ENCODE measurements around the gene LMNB1.

LMNB1 gene

DNA sequence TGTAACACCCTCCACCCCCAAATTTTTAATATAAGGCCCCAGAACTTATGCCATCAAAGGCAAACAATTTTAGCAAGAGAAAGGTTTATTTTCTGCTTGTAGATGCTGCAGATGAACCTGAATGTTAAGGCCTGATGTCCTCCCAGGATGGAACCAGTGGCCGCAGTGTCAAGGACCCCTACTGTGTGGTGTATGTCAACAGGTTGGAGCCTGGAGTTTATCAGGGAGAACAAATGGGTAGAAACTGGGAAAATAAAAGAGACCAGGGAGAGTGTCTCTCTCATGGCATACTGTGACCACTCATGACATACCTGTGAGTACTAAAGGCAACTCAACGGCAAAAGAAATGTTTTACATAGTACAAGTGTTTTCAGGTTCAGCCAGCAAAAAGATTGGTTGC lies 34.5 kb upstream of the LMNB1 start:
- TF ChIP-seq USF1 (IDR thresholded peaks at IDR 0.05) (no peak), FOXM1 (IDR thresholded peaks at IDR 0.05; ENCODE audit: borderline replicate concordance, low read depth) (no peak), CEBPB (IDR thresholded peaks at IDR 0.05) (no peak), CREB1 (IDR thresholded peaks at IDR 0.05; ENCODE audit: low read depth) (no peak), ZBTB7A (IDR thresholded peaks at IDR 0.05; ENCODE audit: low read depth) (no peak), YY1 (IDR thresholded peaks at IDR 0.05; ENCODE audit: low read depth) (no peak), TEAD4 (IDR thresholded peaks at IDR 0.05) (no peak), RAD21 (IDR thresholded peaks at IDR 0.05; ENCODE audit: low read depth) (no peak), NFIC (IDR thresholded peaks at IDR 0.05) (no peak), TCF12 (IDR thresholded peaks at IDR 0.05; ENCODE audit: low read depth) (no peak), EGR1 (IDR thresholded peaks at IDR 0.05) (no peak), TAF1 (IDR thresholded peaks at IDR 0.05; ENCODE audit: low read depth) (no peak), MAX (IDR thresholded peaks at IDR 0.05) (no peak), EP300 (IDR thresholded peaks at IDR 0.05; ENCODE audit: borderline replicate concordance) (no peak)
- TF ChIP-seq, protein P1, sequence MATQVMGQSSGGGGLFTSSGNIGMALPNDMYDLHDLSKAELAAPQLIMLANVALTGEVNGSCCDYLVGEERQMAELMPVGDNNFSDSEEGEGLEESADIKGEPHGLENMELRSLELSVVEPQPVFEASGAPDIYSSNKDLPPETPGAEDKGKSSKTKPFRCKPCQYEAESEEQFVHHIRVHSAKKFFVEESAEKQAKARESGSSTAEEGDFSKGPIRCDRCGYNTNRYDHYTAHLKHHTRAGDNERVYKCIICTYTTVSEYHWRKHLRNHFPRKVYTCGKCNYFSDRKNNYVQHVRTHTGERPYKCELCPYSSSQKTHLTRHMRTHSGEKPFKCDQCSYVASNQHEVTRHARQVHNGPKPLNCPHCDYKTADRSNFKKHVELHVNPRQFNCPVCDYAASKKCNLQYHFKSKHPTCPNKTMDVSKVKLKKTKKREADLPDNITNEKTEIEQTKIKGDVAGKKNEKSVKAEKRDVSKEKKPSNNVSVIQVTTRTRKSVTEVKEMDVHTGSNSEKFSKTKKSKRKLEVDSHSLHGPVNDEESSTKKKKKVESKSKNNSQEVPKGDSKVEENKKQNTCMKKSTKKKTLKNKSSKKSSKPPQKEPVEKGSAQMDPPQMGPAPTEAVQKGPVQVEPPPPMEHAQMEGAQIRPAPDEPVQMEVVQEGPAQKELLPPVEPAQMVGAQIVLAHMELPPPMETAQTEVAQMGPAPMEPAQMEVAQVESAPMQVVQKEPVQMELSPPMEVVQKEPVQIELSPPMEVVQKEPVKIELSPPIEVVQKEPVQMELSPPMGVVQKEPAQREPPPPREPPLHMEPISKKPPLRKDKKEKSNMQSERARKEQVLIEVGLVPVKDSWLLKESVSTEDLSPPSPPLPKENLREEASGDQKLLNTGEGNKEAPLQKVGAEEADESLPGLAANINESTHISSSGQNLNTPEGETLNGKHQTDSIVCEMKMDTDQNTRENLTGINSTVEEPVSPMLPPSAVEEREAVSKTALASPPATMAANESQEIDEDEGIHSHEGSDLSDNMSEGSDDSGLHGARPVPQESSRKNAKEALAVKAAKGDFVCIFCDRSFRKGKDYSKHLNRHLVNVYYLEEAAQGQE (IDR thresholded peaks at IDR 0.05; ENCODE audit: low read depth) = no peak

- no peak for TF ChIP-seq MAX (IDR thresholded peaks at IDR 0.05)
- no peak for TF ChIP-seq EGR1 (IDR thresholded peaks at IDR 0.05)
- no peak for TF ChIP-seq RAD21 (IDR thresholded peaks at IDR 0.05; ENCODE audit: low read depth)
- TF ChIP-seq CREB1 (IDR thresholded peaks at IDR 0.05; ENCODE audit: low read depth) = no peak
- no peak for TF ChIP-seq YY1 (IDR thresholded peaks at IDR 0.05; ENCODE audit: low read depth)
- TF ChIP-seq, protein P1 (IDR thresholded peaks at IDR 0.05; ENCODE audit: low read depth) = no peak
- TF ChIP-seq FOXM1 (IDR thresholded peaks at IDR 0.05; ENCODE audit: borderline replicate concordance, low read depth) = no peak
- TF ChIP-seq TCF12 (IDR thresholded peaks at IDR 0.05; ENCODE audit: low read depth) = no peak
- no peak for TF ChIP-seq TAF1 (IDR thresholded peaks at IDR 0.05; ENCODE audit: low read depth)
- TF ChIP-seq CEBPB (IDR thresholded peaks at IDR 0.05) = no peak
- no peak for TF ChIP-seq EP300 (IDR thresholded peaks at IDR 0.05; ENCODE audit: borderline replicate concordance)
- no peak for TF ChIP-seq NFIC (IDR thresholded peaks at IDR 0.05)
- no peak for TF ChIP-seq ZBTB7A (IDR thresholded peaks at IDR 0.05; ENCODE audit: low read depth)
- no peak for TF ChIP-seq TEAD4 (IDR thresholded peaks at IDR 0.05)
These were observed 32.1 kb upstream of the LMNB1 start for GRCh38 chr5:126744836-126745235.

GRCh38 chr5:126745259-126745992 lies 31.5 kb upstream of the LMNB1 start:
- TF ChIP-seq TCF12 (IDR thresholded peaks at IDR 0.05; ENCODE audit: low read depth) (peak; percentile 60), EGR1 (IDR thresholded peaks at IDR 0.05) (no peak), MAX (IDR thresholded peaks at IDR 0.05) (0 out of 2 replicates have a peak, but pooled peaks have one; percentile 16), TEAD4 (IDR thresholded peaks at IDR 0.05) (peak; percentile 30), FOXM1 (IDR thresholded peaks at IDR 0.05; ENCODE audit: borderline replicate concordance, low read depth) (0 out of 2 replicates have a peak, but pooled peaks have one; percentile 18), NFIC (IDR thresholded peaks at IDR 0.05) (peak; percentile 61), CEBPB (IDR thresholded peaks at IDR 0.05) (peak; percentile 64; the same call in 1 of the 2 replicates), EP300 (IDR thresholded peaks at IDR 0.05; ENCODE audit: borderline replicate concordance) (peak; percentile 75), USF1 (IDR thresholded peaks at IDR 0.05) (no peak), TAF1 (IDR thresholded peaks at IDR 0.05; ENCODE audit: low read depth) (no peak), CREB1 (IDR thresholded peaks at IDR 0.05; ENCODE audit: low read depth) (no peak), ZBTB7A (IDR thresholded peaks at IDR 0.05; ENCODE audit: low read depth) (no peak)
- TF ChIP-seq, protein P1 (IDR thresholded peaks at IDR 0.05; ENCODE audit: low read depth) = no peak
